Stimulated activated CD4-positive, alpha-beta T cell treated with anti-CD3 and anti-CD28 coated beads, Interleukin-1b, Interleukin-23, amount 100 ng/mL, for 24 hours (primary cell): Measurements from ENCODE around the gene C12orf75.
"Not testable (repeated sequence)": the region's sequence is repeated elsewhere in the genome, so short reads cannot be mapped to it uniquely, and the experiment has no call there.

Experiments
- DNase-seq, 4 experiments: peaks; one replicate each; pipeline ENCODE4 v3.0.0-alpha.2; 2020; ENCODE audit warnings: low read depth in 4 of 4, low spot score in 1 of 4

The C12orf75 gene

GRCh38 chr12:105330283-105330930 is at the start of gene C12orf75:
Gene C12orf75, plus strand, starts transcription at chr12:105330691. Its CDS starts 201 bp downstream, at chr12:105330892.
- DNase-seq: peak; percentile 44 to 82 (median 68)

- no peak for DNase-seq
Observed at GRCh38 chr12:105280966-105281693, 49.4 kb upstream of the C12orf75 start.

GRCh38 chr12:105281694-105282049 is 48.8 kb upstream of the C12orf75 start:
- no peak for DNase-seq

- no peak for DNase-seq
Observed at GRCh38 chr12:105285378-105285777, 45.1 kb upstream of the C12orf75 start.

- DNase-seq: no peak
Observed at GRCh38 chr12:105287408-105287807, 43.1 kb upstream of the C12orf75 start.

- no peak for DNase-seq
Observed at GRCh38 chr12:105288311-105288996, 42.0 kb upstream of the C12orf75 start.

- DNase-seq: no peak
Observed at GRCh38 chr12:105289114-105289904, 41.2 kb upstream of the C12orf75 start.

GRCh38 chr12:105291531-105291930 is 39.0 kb upstream of the C12orf75 start:
- no peak for DNase-seq

GRCh38 chr12:105292705-105293104 is 37.8 kb upstream of the C12orf75 start:
- DNase-seq: no peak

GRCh38 chr12:105293187-105293586 is 37.3 kb upstream of the C12orf75 start:
- DNase-seq: no peak

- no peak for DNase-seq
Observed at GRCh38 chr12:105294161-105294560, 36.3 kb upstream of the C12orf75 start.

GRCh38 chr12:105294886-105295479 is 35.5 kb upstream of the C12orf75 start:
- no peak for DNase-seq

GRCh38 chr12:105296116-105297089 is 34.1 kb upstream of the C12orf75 start:
- no peak for DNase-seq

- no peak for DNase-seq
Observed at GRCh38 chr12:105300883-105301282, 29.6 kb upstream of the C12orf75 start.

GRCh38 chr12:105301696-105302095 is 28.8 kb upstream of the C12orf75 start:
- no peak for DNase-seq

- DNase-seq: not testable (repeated sequence)
Observed at GRCh38 chr12:105302986-105303385, 27.5 kb upstream of the C12orf75 start.

- DNase-seq: not testable (repeated sequence)
Observed at GRCh38 chr12:105304626-105305025, 25.9 kb upstream of the C12orf75 start.

- not testable (repeated sequence) for DNase-seq
Observed at GRCh38 chr12:105307601-105308314, 22.7 kb upstream of the C12orf75 start.

GRCh38 chr12:105308839-105309238 is 21.7 kb upstream of the C12orf75 start:
- DNase-seq: not testable (repeated sequence)
